Stromal cell of bone marrow (primary cell): Measurements from ENCODE around the gene MTA3.
"Not testable (repeated sequence)": the region's sequence is repeated elsewhere in the genome, so short reads cannot be mapped to it uniquely, and the experiment has no call there.

Source experiments
- DNase-seq: peaks from one replicate; pipeline ENCODE4 v3.0.0-alpha.2; 2012; ENCODE audit warnings: low read depth

MTA3 gene

GRCh38 chr2:42613281-42614064, 45.0 kb downstream of the MTA3 start:
- no peak for DNase-seq

- DNase-seq: no peak
These were observed 46.4 kb downstream of the MTA3 start for GRCh38 chr2:42614838-42615237.

GRCh38 chr2:42618116-42618515, 49.7 kb downstream of the MTA3 start:
- no peak for DNase-seq

GRCh38 chr2:42618972-42619371, 50.5 kb downstream of the MTA3 start:
- DNase-seq: peak; percentile 32

- not testable (repeated sequence) for DNase-seq
These were observed 53.2 kb downstream of the MTA3 start for GRCh38 chr2:42621626-42622025.

GRCh38 chr2:42622943-42623676, 54.7 kb downstream of the MTA3 start:
- DNase-seq: no peak

- no peak for DNase-seq
These were observed 55.6 kb downstream of the MTA3 start for GRCh38 chr2:42624047-42624446.

GRCh38 chr2:42628024-42628423, 59.6 kb downstream of the MTA3 start:
- DNase-seq: not testable (repeated sequence)

- DNase-seq: no peak
These were observed 68.5 kb downstream of the MTA3 start for GRCh38 chr2:42636934-42637333.

GRCh38 chr2:42638080-42638784, 69.8 kb downstream of the MTA3 start:
- DNase-seq: no peak

GRCh38 chr2:42639340-42640077, 71.1 kb downstream of the MTA3 start:
- no peak for DNase-seq

- DNase-seq: no peak
These were observed 71.8 kb downstream of the MTA3 start for GRCh38 chr2:42640261-42640660.

GRCh38 chr2:42642371-42642770, 73.9 kb downstream of the MTA3 start:
- DNase-seq: peak; percentile 8

GRCh38 chr2:42645551-42645950, 77.1 kb downstream of the MTA3 start:
- DNase-seq: no peak

- DNase-seq: no peak
These were observed 80.4 kb downstream of the MTA3 start for GRCh38 chr2:42648796-42649195.

- DNase-seq: no peak
These were observed 82.6 kb downstream of the MTA3 start for GRCh38 chr2:42651057-42651456.

GRCh38 chr2:42652086-42652485, 83.7 kb downstream of the MTA3 start:
- no peak for DNase-seq

GRCh38 chr2:42653039-42653438, 84.6 kb downstream of the MTA3 start:
- DNase-seq: no peak

GRCh38 chr2:42653908-42654445, 85.5 kb downstream of the MTA3 start:
- no peak for DNase-seq

GRCh38 chr2:42658306-42658705, 89.9 kb downstream of the MTA3 start:
- DNase-seq: no peak

GRCh38 chr2:42659609-42660008, 91.2 kb downstream of the MTA3 start:
- no peak for DNase-seq
